Hepatocyte (in vitro differentiated cells): Measurements from ENCODE around the gene NKAIN2. TPM values are rescaled to one million over a fixed set of nuclear protein-coding genes. Genes with fewer than 3 reads are reported as not detected.

Experiments used
- DNase-seq: peaks from one replicate; pipeline ENCODE4 v3.0.0-alpha.2; 2016; ENCODE audit warnings: low spot score
- H2AFZ ChIP-seq: fragments of 200-600 bp; sonication (generic); 2 replicates; pipeline ENCODE4 v1.6.0; 2016; ENCODE audit warnings: antibody characterized with exemption, mild to moderate bottlenecking
- H3K27ac ChIP-seq: fragments of 200-600 bp; sonication (generic); 2 replicates; pipeline ENCODE4 v1.5.1; 2016; ENCODE audit warnings: mild to moderate bottlenecking
- H3K27me3 ChIP-seq: fragments of 200-600 bp; sonication (generic); 2 replicates; pipeline ENCODE4 v1.6.1; 2016
- H3K36me3 ChIP-seq: fragments of 200-600 bp; sonication (generic); replicated peaks from 2 replicates; pipeline ENCODE4 v1.5.1; 2016; ENCODE audit warnings: low read depth; ENCODE audit not compliant: insufficient read depth
- H3K4me1 ChIP-seq: fragments of 200-600 bp; sonication (generic); 2 replicates; pipeline ENCODE4 v1.5.1; 2016; ENCODE audit warnings: mild to moderate bottlenecking, moderate library complexity; ENCODE audit not compliant: insufficient read depth
- H3K4me2 ChIP-seq: fragments of 200-600 bp; sonication (generic); 2 replicates; pipeline ENCODE4 v1.6.0; 2016
- H3K4me3 ChIP-seq: fragments of 200-600 bp; sonication (generic); 2 replicates; pipeline ENCODE4 v1.5.1; 2016; ENCODE audit warnings: mild to moderate bottlenecking
- H3K79me2 ChIP-seq: fragments of 200-600 bp; sonication (generic); 2 replicates; pipeline ENCODE4 v1.6.0; 2017; ENCODE audit warnings: mild to moderate bottlenecking
- H3K9me2 ChIP-seq: fragments of 200-600 bp; sonication (generic); replicated peaks from 2 replicates; pipeline ENCODE4 v1.6.0; 2017; ENCODE audit warnings: mild to moderate bottlenecking; ENCODE audit not compliant: insufficient read depth
- H3K9me3 ChIP-seq: fragments of 200-600 bp; sonication (generic); 2 replicates; pipeline ENCODE4 v1.5.1; 2016; ENCODE audit warnings: low read depth, mild to moderate bottlenecking
- H4K20me1 ChIP-seq: fragments of 200-600 bp; sonication (generic); 2 replicates; pipeline ENCODE4 v1.6.0; 2016; ENCODE audit warnings: mild to moderate bottlenecking; ENCODE audit not compliant: insufficient read depth, poor library complexity, severe bottlenecking
- EZH2 ChIP-seq: fragments of 200-600 bp; sonication (generic); IDR thresholded peaks from 2 replicates; pipeline ENCODE4 v1.6.1; 2016; ENCODE audit warnings: antibody characterized with exemption, mild to moderate bottlenecking, borderline replicate concordance
- EZH2phosphoT487 ChIP-seq: fragments of 200-600 bp; sonication (generic); IDR thresholded peaks from one replicate; pipeline ENCODE4 v1.6.1; 2018; ENCODE audit warnings: antibody characterized with exemption, mild to moderate bottlenecking, low read depth, moderate library complexity; ENCODE audit not compliant: unreplicated experiment, severe bottlenecking
- WGBS: methylation state at CpG from one replicate; pipeline ENCODE4 v1.1.6; 2016; ENCODE audit warnings: low lambda C conversion rate; ENCODE audit errors: missing lambda C conversion rate; 5-methylcytosine and 5-hydroxymethylcytosine counted together
- polyA plus RNA-seq: library from polyadenylated mRNA; unstranded; fragments of >200 nt; fragmentation: Nextera tagmentation; extraction: Ambion mirVana; gene quantifications from 2 replicates; pipeline ENCODE4 v1.2.1, GENCODE V29; 2016
- total RNA-seq: library from RNA; depleted of rRNA; stranded (reverse); fragments of >200 nt; gene quantifications from 2 replicates; pipeline ENCODE4 v1.2.3, GENCODE V29; 2014
- TF ChIP-seq, protein P1 (sequence below): fragments of 200-600 bp; sonication (generic); IDR thresholded peaks from 2 replicates; pipeline ENCODE4 v1.5.1; 2016; ENCODE audit warnings: antibody characterized with exemption, mild to moderate bottlenecking; ENCODE audit not compliant: poor library complexity

The NKAIN2 gene
- total and polyA plus RNA-seq, 2 experiments from 2014 or later: 0.48 to 2.6 TPM

GRCh38 chr6:124123617-124124209 lies 320.0 kb downstream of the NKAIN2 start:
- no peak overlapping the region for H3K27ac ChIP-seq
- H4K20me1 ChIP-seq: no peaks in the 10 kb centered on the region
- H3K4me1 ChIP-seq: no peaks in the 10 kb centered on the region
- WGBS: 80% methylated on average over 2 of the region's 2 CpGs
- H3K4me2 ChIP-seq: no peak overlapping the region
- H3K27me3 ChIP-seq: no peaks in the 10 kb centered on the region
- TF ChIP-seq EZH2phosphoT487 (no peak), EZH2 (no peak)
- TF ChIP-seq, protein P1, sequence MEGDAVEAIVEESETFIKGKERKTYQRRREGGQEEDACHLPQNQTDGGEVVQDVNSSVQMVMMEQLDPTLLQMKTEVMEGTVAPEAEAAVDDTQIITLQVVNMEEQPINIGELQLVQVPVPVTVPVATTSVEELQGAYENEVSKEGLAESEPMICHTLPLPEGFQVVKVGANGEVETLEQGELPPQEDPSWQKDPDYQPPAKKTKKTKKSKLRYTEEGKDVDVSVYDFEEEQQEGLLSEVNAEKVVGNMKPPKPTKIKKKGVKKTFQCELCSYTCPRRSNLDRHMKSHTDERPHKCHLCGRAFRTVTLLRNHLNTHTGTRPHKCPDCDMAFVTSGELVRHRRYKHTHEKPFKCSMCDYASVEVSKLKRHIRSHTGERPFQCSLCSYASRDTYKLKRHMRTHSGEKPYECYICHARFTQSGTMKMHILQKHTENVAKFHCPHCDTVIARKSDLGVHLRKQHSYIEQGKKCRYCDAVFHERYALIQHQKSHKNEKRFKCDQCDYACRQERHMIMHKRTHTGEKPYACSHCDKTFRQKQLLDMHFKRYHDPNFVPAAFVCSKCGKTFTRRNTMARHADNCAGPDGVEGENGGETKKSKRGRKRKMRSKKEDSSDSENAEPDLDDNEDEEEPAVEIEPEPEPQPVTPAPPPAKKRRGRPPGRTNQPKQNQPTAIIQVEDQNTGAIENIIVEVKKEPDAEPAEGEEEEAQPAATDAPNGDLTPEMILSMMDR: no peak
- H3K4me3 ChIP-seq: no peak overlapping the region
- no peaks in the 10 kb centered on the region for H3K9me3 ChIP-seq
- no peaks in the 10 kb centered on the region for H3K9me2 ChIP-seq
- no peaks in the 10 kb centered on the region for H3K36me3 ChIP-seq
- no peaks in the 10 kb centered on the region for H3K79me2 ChIP-seq
- no peak for DNase-seq
- H2AFZ ChIP-seq: no peak overlapping the region

DNA sequence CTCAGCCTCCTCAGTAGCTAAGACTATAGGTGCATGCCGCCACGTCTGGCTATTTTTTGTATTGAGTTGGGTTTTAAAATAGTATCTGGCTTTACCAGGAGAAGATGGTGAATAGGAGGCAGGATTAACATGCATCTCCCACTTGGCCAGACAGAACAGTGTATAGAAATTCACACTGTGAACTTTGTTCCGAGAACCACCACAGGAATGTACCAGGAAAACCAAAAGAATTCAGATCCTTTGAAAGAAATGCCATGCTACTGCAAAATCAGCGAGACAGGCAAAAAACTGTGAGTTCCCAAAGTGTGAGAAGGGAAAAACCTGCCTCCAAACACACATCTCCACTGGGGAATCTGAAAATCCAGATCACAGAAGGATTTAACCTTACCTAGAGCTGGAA lies 327.6 kb downstream of the NKAIN2 start:
- no peak for DNase-seq
- Histone ChIP-seq H3K4me3 (no peak overlapping the region), H3K9me2 (no peaks in the 10 kb centered on the region), H3K9me3 (no peaks in the 10 kb centered on the region), H4K20me1 (no peaks in the 10 kb centered on the region), H3K27ac (no peak overlapping the region), H2AFZ (no peak overlapping the region), H3K4me1 (no peaks in the 10 kb centered on the region), H3K36me3 (no peaks in the 10 kb centered on the region), H3K4me2 (no peak overlapping the region), H3K79me2 (no peaks in the 10 kb centered on the region), H3K27me3 (no peaks in the 10 kb centered on the region)
- WGBS: 74% methylated on average over 4 of the region's 4 CpGs
- TF ChIP-seq EZH2phosphoT487 (no peak), EZH2 (no peak)

- no peak overlapping the region for H2AFZ ChIP-seq
- peaks cover 3% of the 10 kb centered on the region for H3K36me3 ChIP-seq
- no peaks in the 10 kb centered on the region for H4K20me1 ChIP-seq
- H3K4me3 ChIP-seq: no peak overlapping the region
- no peaks in the 10 kb centered on the region for H3K27me3 ChIP-seq
- H3K9me3 ChIP-seq: no peaks in the 10 kb centered on the region
- no peaks in the 10 kb centered on the region for H3K4me1 ChIP-seq
- TF ChIP-seq EZH2 (no peak), EZH2phosphoT487 (no peak)
- TF ChIP-seq, protein P1: no peak
- H3K4me2 ChIP-seq: no peak overlapping the region
- no peaks in the 10 kb centered on the region for H3K79me2 ChIP-seq
- DNase-seq: no peak
- no peak overlapping the region for H3K27ac ChIP-seq
- no peaks in the 10 kb centered on the region for H3K9me2 ChIP-seq
These were observed 328.1 kb downstream of the NKAIN2 start for GRCh38 chr6:124131779-124132178.

DNA sequence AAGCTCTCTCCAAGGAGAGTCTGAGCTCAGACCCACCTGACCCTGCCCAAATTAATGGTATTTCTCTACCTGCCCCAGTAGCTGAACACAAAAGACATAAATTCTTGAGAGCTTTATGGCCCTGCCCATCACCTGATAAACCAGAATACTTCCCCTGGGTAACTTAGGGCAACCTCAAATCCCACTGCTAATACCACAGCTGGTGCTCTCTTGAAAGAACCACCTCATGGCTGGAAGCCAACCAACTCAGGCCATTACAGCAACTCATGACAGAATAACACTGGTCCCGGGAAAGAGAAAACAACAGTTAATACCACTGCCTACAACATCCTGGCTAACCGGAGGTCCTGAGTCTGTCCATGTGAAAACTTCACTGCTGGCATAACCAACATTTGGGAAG lies 328.6 kb downstream of the NKAIN2 start:
- WGBS: 93% methylated on average over 2 of the region's 2 CpGs
- no peak overlapping the region for H2AFZ ChIP-seq
- no peaks in the 10 kb centered on the region for H4K20me1 ChIP-seq
- no peak for DNase-seq
- no peaks in the 10 kb centered on the region for H3K9me2 ChIP-seq
- H3K27me3 ChIP-seq: no peaks in the 10 kb centered on the region
- H3K4me2 ChIP-seq: no peak overlapping the region
- peaks cover 3% of the 10 kb centered on the region for H3K36me3 ChIP-seq
- TF ChIP-seq EZH2: no peak
- no peak for TF ChIP-seq EZH2phosphoT487
- TF ChIP-seq, protein P1: no peak
- no peaks in the 10 kb centered on the region for H3K9me3 ChIP-seq
- no peaks in the 10 kb centered on the region for H3K79me2 ChIP-seq
- H3K27ac ChIP-seq: no peak overlapping the region
- H3K4me3 ChIP-seq: no peak overlapping the region
- H3K4me1 ChIP-seq: no peaks in the 10 kb centered on the region
